ENCODE results near the gene SPATA4. TPM values are rescaled to one million over a fixed set of nuclear protein-coding genes. Genes with fewer than 3 reads are reported as not detected.
A peak's percentile ranks its signal among the peaks of the same experiment; 100 is the strongest.

Gene SPATA4
- polyA plus RNA-seq, 1 experiment = 0.09 TPM

DNA sequence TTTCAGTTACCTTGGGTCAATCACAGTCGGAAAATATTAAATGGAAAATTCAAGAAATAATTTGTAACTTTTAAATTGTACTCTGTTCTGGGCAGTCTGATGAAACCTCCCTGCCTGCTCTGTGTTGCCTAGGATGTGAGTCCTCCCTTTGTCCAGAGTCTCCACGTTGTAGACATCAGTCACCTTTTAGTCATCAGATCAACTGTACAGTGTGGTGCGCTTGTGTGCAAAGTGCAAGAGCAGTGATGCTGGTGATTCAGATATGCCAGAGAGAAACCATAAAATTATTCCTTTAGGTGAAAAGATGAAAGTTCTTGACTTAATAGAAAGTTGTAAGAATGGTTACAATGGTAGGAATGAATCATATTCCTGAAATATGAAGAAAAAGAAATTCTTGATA is 1.4 kb downstream of the SPATA4 start:
- no peak overlapping the region for H3K4me3 ChIP-seq (ENCODE audit: low read depth, low read length)
- no peak overlapping the region for H3K27ac ChIP-seq (ENCODE audit: low read depth, low read length)
- TF ChIP-seq, protein P1, sequence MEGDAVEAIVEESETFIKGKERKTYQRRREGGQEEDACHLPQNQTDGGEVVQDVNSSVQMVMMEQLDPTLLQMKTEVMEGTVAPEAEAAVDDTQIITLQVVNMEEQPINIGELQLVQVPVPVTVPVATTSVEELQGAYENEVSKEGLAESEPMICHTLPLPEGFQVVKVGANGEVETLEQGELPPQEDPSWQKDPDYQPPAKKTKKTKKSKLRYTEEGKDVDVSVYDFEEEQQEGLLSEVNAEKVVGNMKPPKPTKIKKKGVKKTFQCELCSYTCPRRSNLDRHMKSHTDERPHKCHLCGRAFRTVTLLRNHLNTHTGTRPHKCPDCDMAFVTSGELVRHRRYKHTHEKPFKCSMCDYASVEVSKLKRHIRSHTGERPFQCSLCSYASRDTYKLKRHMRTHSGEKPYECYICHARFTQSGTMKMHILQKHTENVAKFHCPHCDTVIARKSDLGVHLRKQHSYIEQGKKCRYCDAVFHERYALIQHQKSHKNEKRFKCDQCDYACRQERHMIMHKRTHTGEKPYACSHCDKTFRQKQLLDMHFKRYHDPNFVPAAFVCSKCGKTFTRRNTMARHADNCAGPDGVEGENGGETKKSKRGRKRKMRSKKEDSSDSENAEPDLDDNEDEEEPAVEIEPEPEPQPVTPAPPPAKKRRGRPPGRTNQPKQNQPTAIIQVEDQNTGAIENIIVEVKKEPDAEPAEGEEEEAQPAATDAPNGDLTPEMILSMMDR (IDR thresholded peaks at IDR 0.05; ENCODE audit: low read depth, low read length) = no peak
- H3K27me3 ChIP-seq (ENCODE audit: control insufficient read depth, insufficient read depth, low read length) = no peaks in the 10 kb centered on the region
- CTCF ChIA-PET = no interaction called here
- POLR2A ChIA-PET = no interaction called here
- peak; percentile 20 for DNase-seq (ENCODE audit: low read depth, low spot score)
- no peaks in the 10 kb centered on the region for H3K9me3 ChIP-seq (ENCODE audit: control insufficient read depth, insufficient read depth, low read length)

DNA sequence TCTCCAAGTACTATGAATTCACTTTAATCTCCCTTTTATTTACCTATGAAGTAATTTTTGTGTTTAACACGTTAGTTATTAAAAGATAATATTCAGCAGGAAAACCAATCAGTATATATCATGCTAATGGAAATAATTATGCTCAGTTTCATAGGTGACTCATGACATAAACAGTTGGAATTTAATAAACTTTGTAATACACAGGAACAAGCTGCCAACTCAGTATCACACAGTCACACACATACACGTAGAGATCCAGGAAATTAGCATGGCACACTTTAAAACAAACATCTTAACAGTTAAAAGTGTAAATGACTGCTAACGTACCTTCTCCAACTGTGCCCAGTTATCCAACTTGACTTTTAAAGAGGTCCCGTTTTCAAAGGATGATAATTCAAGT is 2.3 kb downstream of the SPATA4 start:
- Histone ChIP-seq H3K4me3 (ENCODE audit: low read depth, low read length) (no peak overlapping the region), H3K27ac (ENCODE audit: low read depth, low read length) (no peak overlapping the region), H3K27me3 (ENCODE audit: control insufficient read depth, insufficient read depth, low read length) (no peaks in the 10 kb centered on the region), H3K9me3 (ENCODE audit: control insufficient read depth, insufficient read depth, low read length) (no peaks in the 10 kb centered on the region)
- DNase-seq (ENCODE audit: low read depth, low spot score) = no peak
- TF ChIP-seq, protein P1 (IDR thresholded peaks at IDR 0.05; ENCODE audit: low read depth, low read length) = no peak
- ChIA-PET POLR2A (no interaction called here), CTCF (no interaction called here)

DNA sequence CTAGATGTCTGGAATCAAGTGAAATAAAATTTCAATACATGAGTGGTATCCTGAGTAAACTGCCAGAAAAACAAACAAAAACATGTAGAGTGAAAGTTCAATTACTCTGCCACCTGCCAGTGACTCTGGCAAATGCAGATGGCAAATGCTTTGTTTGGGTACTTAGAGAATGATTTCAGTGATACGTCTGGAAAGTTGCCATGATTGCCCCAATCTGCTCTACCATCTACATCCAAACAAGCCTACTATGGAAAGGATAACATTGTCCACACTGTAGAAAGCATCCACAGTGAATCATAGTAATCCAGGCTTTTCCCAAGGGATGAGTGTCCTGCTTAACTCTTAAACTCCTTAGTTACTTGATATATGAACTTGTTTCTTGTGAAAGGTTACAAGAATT is 3.4 kb downstream of the SPATA4 start:
- TF ChIP-seq, protein P1 (IDR thresholded peaks at IDR 0.05; ENCODE audit: low read depth, low read length) = no peak
- Histone ChIP-seq H3K27ac (ENCODE audit: low read depth, low read length) (no peak overlapping the region), H3K4me3 (ENCODE audit: low read depth, low read length) (no peak overlapping the region), H3K27me3 (ENCODE audit: control insufficient read depth, insufficient read depth, low read length) (no peaks in the 10 kb centered on the region), H3K9me3 (ENCODE audit: control insufficient read depth, insufficient read depth, low read length) (no peaks in the 10 kb centered on the region)
- DNase-seq (ENCODE audit: low read depth, low spot score) = no peak
- ChIA-PET CTCF (no interaction called here), POLR2A (no interaction called here)

DNA sequence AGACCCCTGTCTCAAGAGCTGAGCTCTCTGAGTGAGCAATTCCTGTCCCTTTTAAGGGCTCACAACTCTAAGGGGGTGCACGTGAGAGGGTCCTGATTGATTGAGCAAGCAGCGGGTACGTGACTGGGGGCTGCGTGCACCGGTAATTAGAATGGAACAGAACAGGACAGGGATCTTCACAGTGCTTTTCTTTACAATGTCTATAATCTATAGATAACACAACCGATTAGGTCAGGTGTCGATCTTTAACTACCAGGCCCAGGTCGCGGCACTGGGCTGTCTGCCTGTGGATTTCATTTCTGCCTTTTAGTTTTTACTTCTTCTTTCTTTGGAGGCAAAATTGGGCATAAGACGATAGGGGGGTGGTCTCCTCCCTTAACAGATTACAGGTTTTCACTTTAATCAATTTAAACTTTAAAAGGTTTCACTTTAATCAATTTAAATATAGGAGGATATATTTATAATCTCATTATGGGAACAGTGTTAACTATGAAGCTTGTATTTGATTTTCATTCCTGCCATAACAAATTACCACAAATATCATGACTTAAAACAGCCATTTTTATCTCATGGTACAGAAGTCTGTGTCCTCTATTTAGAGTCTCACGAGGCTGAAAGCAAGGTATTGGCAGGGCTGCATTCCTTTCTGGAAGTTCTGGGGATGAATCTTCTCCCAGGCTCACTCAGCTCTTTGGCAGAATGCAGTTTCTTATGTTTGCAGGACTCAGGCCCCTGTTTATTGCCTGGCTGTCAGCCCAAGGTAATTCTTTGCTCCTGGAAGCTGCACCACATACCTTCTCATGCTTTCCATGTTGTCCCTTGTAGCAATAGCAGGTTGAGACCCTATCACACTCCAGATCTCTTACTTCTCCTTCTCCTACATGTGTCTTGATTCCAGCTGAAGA is 5.2 kb downstream of the SPATA4 start:
- Histone ChIP-seq H3K9me3 (ENCODE audit: control insufficient read depth, insufficient read depth, low read length) (no peaks in the 10 kb centered on the region), H3K27me3 (ENCODE audit: control insufficient read depth, insufficient read depth, low read length) (no peaks in the 10 kb centered on the region), H3K4me3 (ENCODE audit: low read depth, low read length) (no peak overlapping the region), H3K27ac (ENCODE audit: low read depth, low read length) (no peak overlapping the region)
- no peak for DNase-seq (ENCODE audit: low read depth, low spot score)
- CTCF ChIA-PET = no interaction called here
- TF ChIP-seq, protein P1 (IDR thresholded peaks at IDR 0.05; ENCODE audit: low read depth, low read length) = no peak
- POLR2A ChIA-PET = no interaction called here

DNA sequence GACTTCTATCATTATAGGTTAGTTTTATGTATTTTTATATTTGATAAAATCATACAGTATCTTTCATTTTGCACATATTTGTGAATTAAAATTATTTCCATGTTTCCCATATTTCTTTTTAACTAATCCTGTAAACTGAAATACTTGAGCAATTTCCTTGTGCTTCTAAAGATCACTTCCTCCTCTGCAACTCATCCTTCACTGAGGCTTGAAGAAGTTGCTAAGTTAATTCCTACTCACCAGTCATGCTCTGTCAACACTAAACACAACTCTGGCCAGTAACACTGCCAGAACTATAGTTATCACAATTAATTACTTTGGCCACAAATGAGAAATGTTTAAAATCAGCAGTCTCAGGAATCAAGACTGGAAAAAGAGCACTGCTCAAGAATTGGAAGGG is 6.7 kb downstream of the SPATA4 start:
- CTCF ChIA-PET = no interaction called here
- TF ChIP-seq, protein P1 (IDR thresholded peaks at IDR 0.05; ENCODE audit: low read depth, low read length) = no peak
- Histone ChIP-seq H3K9me3 (ENCODE audit: control insufficient read depth, insufficient read depth, low read length) (no peaks in the 10 kb centered on the region), H3K27ac (ENCODE audit: low read depth, low read length) (no peak overlapping the region), H3K4me3 (ENCODE audit: low read depth, low read length) (no peak overlapping the region), H3K27me3 (ENCODE audit: control insufficient read depth, insufficient read depth, low read length) (no peaks in the 10 kb centered on the region)
- DNase-seq (ENCODE audit: low read depth, low spot score) = no peak
- POLR2A ChIA-PET = no interaction called here
